ENCODE results near the gene MED26. TPM values are rescaled to one million over a fixed set of nuclear protein-coding genes. Genes with fewer than 3 reads are reported as not detected.
"Not testable (repeated sequence)": the region's sequence is repeated elsewhere in the genome, so short reads cannot be mapped to it uniquely, and the experiment has no call there.

MED26 gene
- total RNA-seq, 1 experiment from 2014 or later: 8.4 TPM

DNA sequence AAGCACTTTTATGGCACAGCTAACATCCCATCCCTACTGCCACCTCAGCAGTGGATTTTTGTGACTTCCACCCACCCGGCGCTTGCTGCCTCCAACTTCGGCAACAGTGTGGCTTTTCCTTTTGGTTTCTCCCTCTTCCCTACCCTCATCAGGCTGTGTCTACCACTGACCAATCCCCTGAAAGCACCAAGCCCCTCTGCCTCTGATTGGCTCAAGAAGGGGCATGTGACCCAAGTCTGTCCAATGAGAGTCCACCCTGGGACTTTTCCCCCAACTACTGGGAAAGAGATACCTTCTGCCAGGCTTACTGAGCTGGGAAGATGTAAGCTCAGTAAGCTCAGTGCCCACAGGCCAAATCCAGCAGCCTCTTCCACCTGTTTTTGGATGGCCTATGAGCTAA, 26.1 kb upstream of the MED26 start:
- DNase-seq (ENCODE audit: low read depth): peak; percentile 35
- in situ Hi-C loops (cut with HindIII; ENCODE audit: low pct_unique_long_range_greater_than_20kb, low sequenced_read_pairs): no loop called here

DNA sequence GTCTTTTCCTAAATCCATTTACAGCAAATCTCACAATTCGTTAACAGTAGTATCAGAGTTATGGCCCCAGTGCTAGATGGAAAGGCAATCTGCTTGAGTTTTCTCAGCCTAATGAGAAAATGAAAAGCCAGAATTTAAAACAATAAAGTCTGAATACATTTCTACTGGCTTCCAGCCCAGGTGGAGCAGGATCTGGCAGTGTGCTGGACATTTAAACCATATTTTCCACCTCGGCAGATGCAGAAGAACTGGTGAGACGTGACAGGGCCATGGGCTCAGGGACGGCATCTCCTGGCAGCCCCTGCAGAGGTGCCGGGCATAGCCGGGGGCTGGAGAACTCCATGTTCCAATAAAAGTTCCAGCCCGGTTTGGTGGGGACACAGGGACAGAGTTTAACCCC, 24.9 kb upstream of the MED26 start:
- in situ Hi-C loops (cut with HindIII; ENCODE audit: low pct_unique_long_range_greater_than_20kb, low sequenced_read_pairs): no loop called here
- no peak for DNase-seq (ENCODE audit: low read depth)

GRCh38 chr19:16651421-16652188, 23.6 kb upstream of the MED26 start:
- DNase-seq (ENCODE audit: low read depth); in situ Hi-C loops (cut with HindIII; ENCODE audit: low pct_unique_long_range_greater_than_20kb, low sequenced_read_pairs): not testable (repeated sequence)

DNA sequence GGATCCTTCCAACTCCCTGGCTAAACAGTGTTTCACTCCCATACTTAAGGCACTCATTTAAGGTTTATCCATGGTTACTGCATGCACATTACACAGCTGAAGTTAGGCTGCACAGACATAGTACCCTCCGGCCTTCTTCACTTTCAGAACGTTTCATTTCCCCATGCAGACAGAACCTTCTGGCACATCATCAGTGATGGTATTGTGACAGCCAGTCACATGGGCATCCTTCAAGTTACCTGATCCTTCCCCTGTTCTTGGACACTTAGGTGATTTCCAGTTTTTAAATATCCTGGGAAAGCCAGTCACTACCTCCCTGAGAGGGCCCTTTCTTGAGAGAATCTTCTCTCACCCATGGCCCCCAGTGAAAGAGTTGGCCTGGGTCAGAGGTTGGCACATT, 22.8 kb upstream of the MED26 start:
- DNase-seq (ENCODE audit: low read depth): no peak
- in situ Hi-C loops (cut with HindIII; ENCODE audit: low pct_unique_long_range_greater_than_20kb, low sequenced_read_pairs): no loop called here

DNA sequence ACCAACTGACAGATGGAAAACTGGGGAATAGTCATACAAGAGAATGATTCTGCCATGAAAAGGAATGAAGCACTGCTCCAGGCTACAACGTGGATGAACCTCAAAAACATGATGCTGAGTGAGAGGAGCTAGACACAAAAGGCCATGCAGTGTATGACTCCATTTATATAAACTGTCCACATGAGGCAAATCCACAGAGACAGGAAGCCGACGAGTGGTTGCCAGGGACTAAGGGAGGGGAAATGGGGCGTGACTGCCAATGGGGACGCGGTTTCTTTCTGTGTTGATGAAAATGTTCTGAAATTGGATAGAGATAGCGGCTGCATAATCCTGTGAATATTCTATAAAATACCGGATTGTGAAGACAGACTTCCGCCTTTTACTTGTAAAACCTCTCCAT, 21.7 kb upstream of the MED26 start:
- DNase-seq (ENCODE audit: low read depth): peak; percentile 24
- in situ Hi-C loops (cut with HindIII; ENCODE audit: low pct_unique_long_range_greater_than_20kb, low sequenced_read_pairs): no loop called here

GRCh38 chr19:16645140-16645539, 17.1 kb upstream of the MED26 start:
- in situ Hi-C loops (cut with HindIII; ENCODE audit: low pct_unique_long_range_greater_than_20kb, low sequenced_read_pairs): no loop called here
- no peak for DNase-seq (ENCODE audit: low read depth)

DNA sequence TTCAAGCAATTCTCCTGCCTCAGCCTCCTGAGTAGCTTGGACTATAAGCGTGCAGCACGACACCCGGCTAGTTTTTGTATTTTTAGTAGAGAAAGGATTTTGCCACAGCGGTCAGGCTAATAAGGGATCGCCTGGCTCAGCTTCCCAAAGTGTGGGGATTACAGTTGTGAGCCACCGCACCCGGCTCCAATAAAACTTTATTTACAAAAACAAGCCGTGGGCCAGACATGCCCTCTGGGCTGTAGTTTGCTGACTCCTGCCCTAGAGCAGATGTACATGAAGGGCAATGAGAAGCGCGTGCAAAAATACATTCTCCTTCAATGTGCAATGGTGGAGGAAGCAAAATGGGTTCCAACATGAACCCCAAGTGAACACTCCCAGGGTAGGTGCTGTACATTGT, 13.7 kb upstream of the MED26 start:
- DNase-seq (ENCODE audit: low read depth): no peak
- in situ Hi-C loops (cut with HindIII; ENCODE audit: low pct_unique_long_range_greater_than_20kb, low sequenced_read_pairs): no loop called here

DNA sequence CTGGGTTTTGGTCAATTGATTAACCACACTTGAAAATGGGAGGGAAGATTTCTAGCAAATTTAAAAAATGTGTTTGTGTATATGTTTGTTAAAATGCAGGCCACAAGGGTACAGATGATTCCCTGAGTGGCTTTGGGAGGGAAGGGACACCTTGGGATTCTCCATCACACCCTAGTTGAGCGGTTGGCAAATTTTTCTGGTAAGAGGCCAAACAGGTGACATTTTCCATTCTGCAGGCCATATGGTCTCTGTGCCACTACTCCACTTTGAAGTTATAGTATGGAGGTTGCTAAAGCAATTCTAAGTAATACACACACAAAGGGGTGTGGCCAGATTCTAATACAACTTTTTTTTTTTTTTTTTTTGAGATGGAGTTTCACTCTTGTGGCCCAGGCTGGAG, 12.9 kb upstream of the MED26 start:
- in situ Hi-C loops (cut with HindIII; ENCODE audit: low pct_unique_long_range_greater_than_20kb, low sequenced_read_pairs): no loop called here
- no peak for DNase-seq (ENCODE audit: low read depth)

- in situ Hi-C loops (cut with HindIII; ENCODE audit: low pct_unique_long_range_greater_than_20kb, low sequenced_read_pairs): no loop called here
- DNase-seq (ENCODE audit: low read depth): no peak
Measured at GRCh38 chr19:16638666-16639065, 10.7 kb upstream of the MED26 start.

- DNase-seq (ENCODE audit: low read depth): no peak
- in situ Hi-C loops (cut with HindIII; ENCODE audit: low pct_unique_long_range_greater_than_20kb, low sequenced_read_pairs): no loop called here
Measured at GRCh38 chr19:16637535-16637934, 9.5 kb upstream of the MED26 start.

DNA sequence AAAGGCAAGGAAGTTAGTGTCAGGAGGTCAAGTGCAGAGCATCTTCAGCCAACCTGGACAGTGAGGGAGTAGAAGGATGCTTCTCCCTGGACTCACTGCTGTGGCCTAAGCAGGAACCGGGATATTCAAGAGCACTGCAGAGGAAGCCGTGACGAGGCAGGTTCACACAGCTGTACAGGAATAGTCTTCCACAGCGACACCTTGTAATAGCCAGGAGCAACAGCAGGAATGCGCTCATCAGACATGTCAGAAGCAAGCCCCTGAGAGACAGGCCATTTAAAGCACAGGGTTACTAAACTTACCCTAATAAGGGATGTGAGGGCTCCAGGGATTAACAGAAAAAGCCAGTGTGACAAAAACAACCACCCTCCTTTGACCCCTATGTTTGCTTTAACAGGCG, 3.5 kb upstream of the MED26 start:
- in situ Hi-C loops (cut with HindIII; ENCODE audit: low pct_unique_long_range_greater_than_20kb, low sequenced_read_pairs): no loop called here
- no peak for DNase-seq (ENCODE audit: low read depth)

DNA sequence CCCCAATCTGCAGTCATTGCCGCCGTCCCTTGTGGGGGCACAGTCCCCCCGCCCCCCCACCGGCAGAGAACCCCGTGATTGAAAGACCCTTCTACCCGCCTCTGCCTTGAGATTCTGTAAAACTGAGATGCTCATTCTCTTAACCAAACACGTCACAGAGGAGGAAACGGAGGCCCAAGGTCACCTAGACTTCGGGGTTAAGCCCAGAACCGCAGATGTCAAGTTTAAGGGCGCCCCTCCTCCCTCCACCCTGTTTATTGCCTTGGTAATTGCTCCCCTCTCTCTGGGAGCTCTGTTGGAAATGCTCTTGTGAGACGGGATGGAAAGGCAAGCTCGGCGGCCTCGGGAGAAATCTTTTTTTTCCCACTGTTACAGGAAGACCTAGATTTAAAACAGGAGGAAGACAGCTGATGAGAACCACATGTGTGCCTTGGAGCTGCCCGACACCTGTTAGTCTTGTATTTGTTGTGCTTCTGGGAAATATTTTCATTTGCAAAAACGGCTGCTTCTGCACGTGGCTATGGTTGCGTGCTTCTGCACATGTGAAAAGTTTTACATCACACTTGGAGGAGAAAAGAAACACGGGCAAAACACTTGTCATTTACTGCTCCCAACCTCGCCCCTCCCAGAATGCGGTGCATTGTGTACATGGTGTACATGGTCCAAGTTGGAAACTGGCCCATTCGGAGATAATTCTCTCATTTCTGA, 1.1 kb upstream of the MED26 start:
- DNase-seq (ENCODE audit: low read depth): peak; percentile 22
- in situ Hi-C loops (cut with HindIII; ENCODE audit: low pct_unique_long_range_greater_than_20kb, low sequenced_read_pairs): no loop called here

DNA sequence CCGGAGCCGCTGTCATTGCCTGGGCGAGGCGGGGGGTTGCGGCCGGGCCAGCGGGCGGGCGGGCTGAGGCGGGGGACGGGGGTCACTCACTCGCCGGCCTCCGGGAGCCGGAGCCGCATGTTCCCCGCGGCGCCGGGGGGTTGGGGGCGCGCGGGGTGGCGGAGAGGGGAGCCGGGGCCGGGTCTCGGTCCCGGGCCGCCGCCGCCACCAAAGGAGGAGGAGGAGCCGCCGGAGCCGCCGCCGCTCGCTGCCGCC, 149 bp downstream of the MED26 start:
- no peak for DNase-seq (ENCODE audit: low read depth)
- in situ Hi-C loops (cut with HindIII; ENCODE audit: low pct_unique_long_range_greater_than_20kb, low sequenced_read_pairs): no loop called here

DNA sequence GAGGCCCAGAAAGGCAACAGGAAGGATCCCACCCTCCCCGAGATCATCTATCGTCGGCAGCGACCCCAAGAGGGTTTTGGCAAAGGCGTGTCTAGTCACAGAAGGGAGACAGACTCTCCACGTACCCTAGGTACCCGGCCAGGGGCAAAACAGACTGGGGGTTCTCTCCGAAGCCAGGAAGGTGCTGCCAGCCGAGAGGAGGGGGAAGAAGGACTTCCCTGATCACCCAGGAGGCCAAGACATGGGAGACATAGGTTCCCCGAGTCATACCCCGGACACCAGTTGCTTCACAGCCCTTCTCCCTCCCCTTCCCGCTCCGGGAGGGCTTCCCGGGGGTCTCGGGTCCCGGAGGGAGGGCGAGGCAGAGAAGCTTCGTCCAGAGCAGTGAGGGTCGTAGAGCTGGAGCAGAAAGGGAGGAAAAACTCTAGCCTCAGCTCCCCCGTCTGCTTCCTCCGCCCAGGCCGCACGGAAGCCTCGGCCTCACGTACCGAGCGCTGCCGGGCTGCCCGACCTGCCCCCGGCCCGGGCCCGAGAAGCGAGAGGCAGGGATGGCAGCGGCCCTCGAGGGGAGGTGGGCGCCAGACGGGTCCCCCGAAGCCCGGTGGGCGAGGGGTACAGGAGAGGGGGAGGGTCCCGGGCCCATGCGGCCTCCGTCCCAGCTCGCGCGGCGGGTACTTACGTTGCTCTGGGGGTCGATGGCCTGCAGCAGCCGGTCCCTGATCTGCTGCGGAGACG, 644 bp downstream of the MED26 start:
- in situ Hi-C loops (cut with HindIII; ENCODE audit: low pct_unique_long_range_greater_than_20kb, low sequenced_read_pairs): no loop called here
- peak; percentile 8 for DNase-seq (ENCODE audit: low read depth)

GRCh38 chr19:16626796-16627192, 1.2 kb downstream of the MED26 start:
- in situ Hi-C loops (cut with HindIII; ENCODE audit: low pct_unique_long_range_greater_than_20kb, low sequenced_read_pairs): no loop called here
- no peak for DNase-seq (ENCODE audit: low read depth)

DNA sequence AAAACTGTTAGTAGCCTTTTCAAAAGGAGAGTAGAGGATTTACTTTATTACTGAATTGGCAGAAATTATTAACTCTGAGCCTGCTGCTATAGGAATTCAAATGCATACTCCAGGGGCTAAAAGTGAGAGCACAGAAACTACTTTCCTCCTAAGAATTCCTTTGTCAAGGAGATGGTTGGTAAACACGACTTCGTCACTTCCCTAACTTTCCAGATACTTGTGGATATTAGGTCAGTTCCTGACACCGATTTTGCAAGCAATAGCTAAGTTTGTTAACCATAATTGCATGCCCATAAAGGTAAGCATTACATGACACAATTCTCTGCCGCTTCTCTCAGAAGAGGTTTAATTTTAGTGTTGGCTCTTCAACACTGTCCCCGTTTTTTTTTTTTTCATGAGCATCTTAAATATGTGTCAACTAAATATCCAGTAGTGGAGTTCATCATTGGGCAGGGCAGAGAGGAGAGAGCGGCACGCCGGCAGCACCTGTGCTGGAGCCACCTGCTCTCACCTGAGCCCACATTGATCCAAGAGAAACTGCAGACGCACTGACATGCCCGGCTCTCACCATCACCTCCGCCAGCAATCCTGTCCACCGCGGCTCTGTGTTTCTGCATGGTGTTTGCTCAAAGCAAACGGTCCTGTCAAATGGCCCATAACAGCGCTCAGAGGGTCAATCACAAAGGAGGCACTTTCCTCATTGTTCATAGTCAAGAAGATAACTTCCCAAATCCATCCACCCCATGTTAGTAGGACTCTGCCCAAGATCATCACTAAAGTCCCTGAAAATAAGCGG, 2.6 kb downstream of the MED26 start:
- DNase-seq (ENCODE audit: low read depth): no peak
- in situ Hi-C loops (cut with HindIII; ENCODE audit: low pct_unique_long_range_greater_than_20kb, low sequenced_read_pairs): no loop called here

DNA sequence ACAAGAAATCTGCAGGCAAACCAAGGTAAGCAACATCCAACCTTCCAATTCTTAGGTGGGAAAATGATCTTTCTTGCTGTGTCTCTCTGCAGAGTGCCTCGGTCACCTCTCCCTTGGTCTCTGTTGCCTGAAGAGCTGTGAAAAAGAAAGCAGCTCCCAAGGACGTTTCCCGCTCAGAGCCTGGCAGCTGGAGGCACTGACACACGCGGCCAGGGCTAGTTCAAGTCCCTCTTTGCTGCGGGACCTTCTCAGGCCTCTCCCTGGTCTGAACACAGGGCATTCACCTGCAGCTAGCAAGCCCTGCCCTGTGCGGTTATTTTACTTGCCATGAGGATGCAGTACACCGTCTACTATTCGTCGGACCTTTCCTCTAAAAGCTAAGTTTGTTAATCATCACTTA, 3.8 kb downstream of the MED26 start:
- in situ Hi-C loops (cut with HindIII; ENCODE audit: low pct_unique_long_range_greater_than_20kb, low sequenced_read_pairs): no loop called here
- no peak for DNase-seq (ENCODE audit: low read depth)

- in situ Hi-C loops (cut with HindIII; ENCODE audit: low pct_unique_long_range_greater_than_20kb, low sequenced_read_pairs): no loop called here
- no peak for DNase-seq (ENCODE audit: low read depth)
Measured at GRCh38 chr19:16623576-16623975, 4.4 kb downstream of the MED26 start.

GRCh38 chr19:16623066-16623465, 4.9 kb downstream of the MED26 start:
- no peak for DNase-seq (ENCODE audit: low read depth)
- in situ Hi-C loops (cut with HindIII; ENCODE audit: low pct_unique_long_range_greater_than_20kb, low sequenced_read_pairs): no loop called here

Data from Caki2 (cell line).